B cell (primary cell): ENCODE measurements around the gene BRI3BP. TPM values are rescaled to one million over a fixed set of nuclear protein-coding genes. Genes with fewer than 3 reads are reported as not detected.

ENCODE experiments used
- ATAC-seq: fragments of 200-7000 bp; cut with Tn5 transposase; one replicate; pipeline ENCODE4 v1.10.0; 2021; ENCODE audit warnings: low read depth, mild to moderate bottlenecking, moderate number of reproducible peaks, moderate library complexity
- CTCF ChIA-PET: fragments of 350-600 bp; sonication (Branson Sonifier 250); formaldehyde crosslinking; loops from one replicate; lab custom pipeline; 2021; ENCODE audit warnings: antibody characterized with exemption, inconsistent platforms; lab: Charles Lee
- POLR2A ChIA-PET: fragments of 350-600 bp; sonication (Branson Sonifier 250); formaldehyde crosslinking; loops from one replicate; lab custom pipeline; 2021; ENCODE audit warnings: antibody characterized with exemption; lab: Charles Lee
- DNase-seq: peaks from one replicate; pipeline ENCODE4 v3.0.0; 2013
- H2AFZ ChIP-seq: 2 replicates; pipeline ENCODE4 v1.6.1; 2012; ENCODE audit warnings: mild to moderate bottlenecking, low read depth, low read length; ENCODE audit not compliant: insufficient read depth, poor library complexity, severe bottlenecking
- H3K27ac ChIP-seq, 2 donors: 1 replicate in 1 of 2; 2 replicates in 1 of 2; pipeline ENCODE4 v1.5.1; 2012 to 2013; ENCODE audit warnings: low read length in 2 of 2, mild to moderate bottlenecking in 2 of 2, moderate library complexity in 1 of 2
- H3K27me3 ChIP-seq, 4 experiments: fragments of 200-600 bp in 1 of 4; sonication (generic) in 1 of 4; replicated peaks in 1 of 4; 1 replicate in 2 of 4; 2 replicates in 2 of 4; pipeline versions ENCODE4 v1.6.1 to v1.7.0; 2013 to 2016; ENCODE audit warnings: low read length in 3 of 4, mild to moderate bottlenecking in 2 of 4, mixed read lengths in 1 of 4, moderate library complexity in 1 of 4; ENCODE audit not compliant: insufficient read depth in 4 of 4, control insufficient read depth in 3 of 4; ENCODE audit errors: control extremely low read depth in 1 of 4
- H3K36me3 ChIP-seq, 2 experiments: replicated peaks in 1 of 2; 1 replicate in 1 of 2; 2 replicates in 1 of 2; pipeline versions ENCODE4 v1.6.1 to v1.7.1; 2013; ENCODE audit warnings: low read length in 1 of 2; ENCODE audit not compliant: insufficient read depth in 2 of 2, control insufficient read depth in 1 of 2; ENCODE audit errors: control extremely low read depth in 1 of 2, extremely low read depth in 1 of 2
- H3K4me1 ChIP-seq, 2 donors: fragments of 200-600 bp in 1 of 2; sonication (generic) in 1 of 2; 1 replicate in 1 of 2; 2 replicates in 1 of 2; pipeline versions ENCODE4 v1.5.1 to v1.6.1; 2013 to 2017; ENCODE audit warnings: low read length in 2 of 2; ENCODE audit not compliant: control insufficient read depth in 2 of 2, insufficient read depth in 2 of 2
- H3K4me2 ChIP-seq: replicated peaks from 2 replicates; pipeline ENCODE3; 2012; ENCODE audit warnings: mild to moderate bottlenecking, low read depth, low read length; ENCODE audit not compliant: poor library complexity, severe bottlenecking
- H3K4me3 ChIP-seq, 5 experiments: fragments of 200-600 bp in 1 of 5; sonication (generic) in 1 of 5; 1 replicate in 3 of 5; 2 replicates in 2 of 5; pipeline versions ENCODE4 v1.5.1 to v1.7.0; 2011 to 2016; ENCODE audit warnings: low read length in 4 of 5, mild to moderate bottlenecking in 4 of 5, low read depth in 2 of 5, control low read depth in 1 of 5, moderate library complexity in 1 of 5; ENCODE audit not compliant: insufficient read depth in 1 of 5; ENCODE audit errors: control extremely low read depth in 1 of 5, extremely low read depth in 1 of 5
- H3K79me2 ChIP-seq: fragments of 200-600 bp; sonication (generic); one replicate; pipeline ENCODE4 v1.6.0; 2016; ENCODE audit warnings: low read length; ENCODE audit not compliant: control insufficient read depth, insufficient read depth
- H3K9ac ChIP-seq: fragments of 200-600 bp; sonication (generic); 2 replicates; pipeline ENCODE4 v1.6.1; 2017; ENCODE audit warnings: mild to moderate bottlenecking, low read length, moderate library complexity
- H3K9me3 ChIP-seq, 3 donors: one replicate each; pipeline versions ENCODE4 v1.6.1 to v1.7.1; 2013; ENCODE audit warnings: low read length in 2 of 3; ENCODE audit not compliant: control insufficient read depth in 2 of 3, insufficient read depth in 1 of 3; ENCODE audit errors: control extremely low read depth in 1 of 3
- H4K20me1 ChIP-seq: 2 replicates; pipeline ENCODE4 v1.6.0; 2012; ENCODE audit warnings: mild to moderate bottlenecking, low read length; ENCODE audit not compliant: insufficient read depth, control insufficient read depth, poor library complexity, severe bottlenecking
- H3K27ac Mint-ChIP-seq: one replicate; pipeline ENCODE4 v1.8.0; 2021; ENCODE audit warnings: mixed read lengths
- H3K27me3 Mint-ChIP-seq: one replicate; pipeline ENCODE4 v1.8.0; 2021; ENCODE audit warnings: mixed read lengths
- H3K4me1 Mint-ChIP-seq: one replicate; pipeline ENCODE4 v1.8.0; 2021; ENCODE audit warnings: mixed read lengths
- H3K4me3 Mint-ChIP-seq: one replicate; pipeline ENCODE4 v1.8.0; 2021; ENCODE audit warnings: mixed read lengths
- H3K9me3 Mint-ChIP-seq: one replicate; pipeline ENCODE4 v1.8.0; 2022; ENCODE audit warnings: mixed read lengths; ENCODE audit not compliant: insufficient read depth
- CTCF ChIP-seq: fragments of 200-600 bp; IDR thresholded peaks from one replicate; pipeline ENCODE4 v1.8.0; 2022; ENCODE audit warnings: antibody characterized with exemption, mild to moderate bottlenecking
- EZH2 ChIP-seq: IDR thresholded peaks from 2 replicates; pipeline ENCODE4 v1.6.1; 2012; ENCODE audit warnings: borderline replicate concordance, low read depth, mild to moderate bottlenecking, moderate library complexity, low read length; ENCODE audit not compliant: insufficient read depth, poor library complexity, severe bottlenecking
- WGBS: methylation state at CpG from one replicate; pipeline ENCODE4 v1.1.5; 2013; ENCODE audit warnings: missing lambda C conversion rate; ENCODE audit not compliant: insufficient coverage; 5-methylcytosine and 5-hydroxymethylcytosine counted together
- intact Hi-C: fragments of 100-400 bp; cut with micrococcal nuclease; formaldehyde crosslinking; loops from one replicate; pipeline ENCODE4 v1.10.0; 2022
- polyA plus RNA-seq: library from polyadenylated mRNA; depleted of rRNA; stranded (reverse); fragments of >200 nt; gene quantifications from 2 replicates; pipeline ENCODE4 v1.2.3, GENCODE V29; 2012
- total RNA-seq, 2 donors: library from RNA; stranded (reverse); fragments of 120-200 nt in 1 of 2; gene quantifications; 1 replicate in 1 of 2; 2 replicates in 1 of 2; pipeline versions ENCODE4 v1.2.3 to v1.2.4, GENCODE V29; 2013 to 2022

The BRI3BP gene
- total and polyA plus RNA-seq, 2 donors (not counting 1 experiment from before 2014, with no cell fraction given) = 5.2 to 14.3 TPM

- intact Hi-C loops = no loop called here
- Histone ChIP-seq H3K4me3 (no peak overlapping the region), H3K36me3 (peaks cover 0 to 31% of the 10 kb centered on the region in 2 experiments), H3K4me2 (no peak overlapping the region), H3K9me3 (peaks cover 0 to 10% (median 3%) of the 10 kb centered on the region in 3 donors), H3K27ac (no peak overlapping the region), H4K20me1 (no peaks in the 10 kb centered on the region), H3K27me3 (no peaks in the 10 kb centered on the region), H3K79me2 (peaks cover 3% of the 10 kb centered on the region), H3K4me1 (no peaks in the 10 kb centered on the region), H3K9ac (no peak overlapping the region), H2AFZ (no peak overlapping the region)
- no peaks in the 10 kb centered on the region for H3K9me3 Mint-ChIP-seq
- DNase-seq (no peak), ATAC-seq (no peak)
- H3K27ac Mint-ChIP-seq = no peak overlapping the region
- no peak for TF ChIP-seq EZH2
- TF ChIP-seq CTCF = no peak
- peaks cover 1% of the 10 kb centered on the region for H3K4me1 Mint-ChIP-seq
- H3K27me3 Mint-ChIP-seq = no peaks in the 10 kb centered on the region
- ChIA-PET CTCF (no interaction called here), POLR2A (interaction anchor here (0.5 kb wide), 1 partner anchor 33 kb away, joined by 10 read pairs; no protein-coding TSS in a partner anchor)
- no peak overlapping the region for H3K4me3 Mint-ChIP-seq
- WGBS = 100% methylated on average over 9 of the region's 9 CpGs
Measured at GRCh38 chr12:125021096-125021495, 27.7 kb downstream of the BRI3BP start.

GRCh38 chr12:125021771-125022170, 28.3 kb downstream of the BRI3BP start:
- WGBS = 100% methylated on average over 3 of the region's 5 CpGs
- no peaks in the 10 kb centered on the region for H3K4me1 Mint-ChIP-seq
- no peak overlapping the region for H3K4me3 Mint-ChIP-seq

More at GRCh38 chr12:125021771-125022170, 28.3 kb downstream of the BRI3BP start:
- DNase-seq = no peak
- H3K9me3 ChIP-seq = peaks cover 0 to 10% (median 3%) of the 10 kb centered on the region in 3 donors
- H3K27me3 ChIP-seq = no peaks in the 10 kb centered on the region
- H3K27ac ChIP-seq = no peak overlapping the region
- no peak for ATAC-seq
- peaks cover 0 to 31% of the 10 kb centered on the region in 2 experiments for H3K36me3 ChIP-seq
- H4K20me1 ChIP-seq = no peaks in the 10 kb centered on the region
- Mint-ChIP-seq H3K27me3 (no peaks in the 10 kb centered on the region), H3K27ac (no peak overlapping the region), H3K9me3 (no peaks in the 10 kb centered on the region)
- ChIA-PET CTCF (no interaction called here), POLR2A (interaction anchor here (0.5 kb wide), 1 partner anchor 34 kb away, joined by 10 read pairs; no protein-coding TSS in a partner anchor)
- no peak overlapping the region for H3K9ac ChIP-seq
- peaks cover 3% of the 10 kb centered on the region for H3K79me2 ChIP-seq
- intact Hi-C loops = no loop called here
- no peak for TF ChIP-seq CTCF
- no peak for TF ChIP-seq EZH2
- H3K4me1 ChIP-seq = no peaks in the 10 kb centered on the region
- no peak overlapping the region for H3K4me2 ChIP-seq
- no peak overlapping the region for H3K4me3 ChIP-seq
- no peak overlapping the region for H2AFZ ChIP-seq
